Astrocyte of the cerebellum (primary cell): ENCODE measurements around the gene CHD2.

ENCODE experiments used
- DNase-seq: peaks from one replicate; pipeline ENCODE4 v3.0.0-alpha.2; 2011; ENCODE audit warnings: low read depth
- H3K4me3 ChIP-seq: 2 replicates; pipeline ENCODE4 v1.5.1; 2011; ENCODE audit warnings: mild to moderate bottlenecking, low read depth, low read length, moderate library complexity
- CTCF ChIP-seq: IDR thresholded peaks from 2 replicates; pipeline ENCODE4 v1.5.1; 2012; ENCODE audit warnings: low read length, low read depth, moderate library complexity, mild to moderate bottlenecking; ENCODE audit errors: missing control alignments
- in situ Hi-C: cut with HindIII; loops from 2 replicates; pipeline ENCODE4 v1.10.0; 2017; ENCODE audit warnings: low sequenced_read_pairs

CHD2 gene

DNA sequence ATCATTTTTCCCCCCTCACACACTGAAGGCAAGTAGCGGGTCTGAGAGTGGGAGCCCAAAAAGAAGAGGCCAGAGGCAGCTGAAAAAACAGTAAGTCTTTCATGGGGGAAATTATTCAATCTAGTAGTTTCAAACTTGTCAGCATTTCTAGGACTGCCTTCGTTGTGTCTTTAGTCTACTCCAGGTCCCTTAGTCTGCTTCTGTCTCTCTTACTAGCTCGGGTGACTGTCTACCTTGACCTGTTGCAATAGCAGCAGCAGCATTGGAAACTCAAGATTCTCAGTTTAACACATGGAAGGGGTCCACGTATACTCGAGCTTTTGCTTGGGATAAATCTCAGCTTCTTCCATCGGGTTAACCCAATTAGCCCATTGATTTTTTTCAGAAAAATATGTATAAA lies 28.9 kb downstream of the CHD2 start:
- H3K4me3 ChIP-seq = no peak overlapping the region
- in situ Hi-C loops = no loop called here
- DNase-seq = no peak
- TF ChIP-seq CTCF = no peak

DNA sequence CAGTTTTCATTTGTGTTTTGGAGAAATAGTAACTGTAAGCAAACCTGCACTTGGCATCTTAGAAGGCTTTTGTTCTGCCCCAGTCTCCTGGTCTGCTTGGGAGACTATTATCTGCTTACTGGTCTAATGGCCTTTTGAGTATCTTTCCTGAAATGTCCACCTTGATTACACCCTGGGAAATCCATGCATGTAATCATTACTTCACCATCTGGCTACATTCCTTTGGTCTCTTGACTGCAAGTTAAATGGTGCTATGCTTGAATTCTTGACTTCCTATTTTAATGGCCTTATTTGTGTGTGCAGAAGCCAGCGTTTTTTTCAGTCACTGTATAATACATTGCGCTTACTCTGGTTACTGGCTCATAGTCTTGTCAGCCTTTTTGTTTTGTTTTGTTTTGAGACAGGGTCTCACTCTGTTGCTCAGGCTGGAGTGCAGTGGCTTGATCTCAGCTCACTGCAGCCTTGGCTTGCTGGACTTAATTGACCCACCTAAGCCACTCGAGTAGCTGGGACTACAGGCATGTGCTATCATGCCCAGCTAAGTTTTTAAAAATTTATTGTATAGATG lies 30.0 kb downstream of the CHD2 start:
- in situ Hi-C loops = no loop called here
- no peak overlapping the region for H3K4me3 ChIP-seq
- DNase-seq = no peak
- TF ChIP-seq CTCF = no peak

DNA sequence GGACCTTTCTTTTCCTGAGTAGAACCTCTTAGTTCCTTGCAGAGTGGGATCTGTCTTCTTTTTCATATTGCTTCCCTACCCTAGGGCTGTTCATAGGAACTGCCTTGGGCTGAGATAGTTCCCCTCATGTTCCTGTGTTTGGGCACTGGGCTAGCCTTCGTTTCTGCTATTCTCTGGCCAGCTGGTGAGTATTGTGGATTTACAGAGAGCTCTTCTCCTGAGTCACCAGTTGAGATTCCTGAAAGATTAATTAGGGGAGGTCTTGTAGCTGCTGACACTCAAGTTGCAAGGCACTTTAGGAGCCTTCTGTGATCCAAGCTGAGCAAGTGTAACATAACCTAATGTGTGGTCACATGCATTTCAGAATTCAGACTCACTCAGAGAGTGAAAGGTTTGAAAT lies 30.7 kb downstream of the CHD2 start:
- no peak for TF ChIP-seq CTCF
- in situ Hi-C loops = no loop called here
- peak; percentile 68 for DNase-seq
- no peak overlapping the region for H3K4me3 ChIP-seq

- TF ChIP-seq CTCF = no peak
- in situ Hi-C loops = no loop called here
- no peak overlapping the region for H3K4me3 ChIP-seq
Measured at GRCh38 chr15:92932946-92933649, 33.0 kb downstream of the CHD2 start.

DNA sequence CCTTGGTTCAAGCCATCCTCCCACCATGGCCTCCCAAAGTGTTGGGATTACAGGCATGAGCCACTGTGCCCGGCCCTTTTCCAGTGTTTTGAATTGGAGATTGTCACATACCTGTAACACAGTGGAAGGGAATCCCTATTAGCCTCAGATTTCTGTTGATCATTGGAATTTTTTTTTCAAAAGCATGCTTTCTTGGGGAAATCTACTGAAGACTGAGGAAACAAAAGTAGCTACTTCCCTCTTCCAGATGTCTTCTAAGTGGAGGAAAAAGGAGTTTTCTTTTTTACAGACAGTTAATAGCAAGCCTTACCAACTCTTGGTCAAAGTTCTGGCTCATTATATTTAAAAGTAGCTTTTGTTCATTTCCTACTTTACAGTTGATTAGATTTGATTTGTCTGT lies 33.7 kb downstream of the CHD2 start:
- no peak for TF ChIP-seq CTCF
- in situ Hi-C loops = no loop called here
- no peak for DNase-seq
- no peak overlapping the region for H3K4me3 ChIP-seq

More at GRCh38 chr15:92932946-92933649, 33.0 kb downstream of the CHD2 start:
- no peak for DNase-seq

GRCh38 chr15:92934716-92935115 lies 34.6 kb downstream of the CHD2 start:
- no peak for TF ChIP-seq CTCF
- in situ Hi-C loops = no loop called here

GRCh38 chr15:92936138-92936537 lies 36.0 kb downstream of the CHD2 start:
- no peak overlapping the region for H3K4me3 ChIP-seq
- DNase-seq = no peak
- no peak for TF ChIP-seq CTCF
- in situ Hi-C loops = no loop called here

More at GRCh38 chr15:92934716-92935115, 34.6 kb downstream of the CHD2 start:
- H3K4me3 ChIP-seq = no peak overlapping the region
- no peak for DNase-seq
